Breast epithelium (tissue), 4 donors: Measurements from ENCODE around the gene ZNF622. TPM values are rescaled to one million over a fixed set of nuclear protein-coding genes. Genes with fewer than 3 reads are reported as not detected.
"Not testable (repeated sequence)": the region's sequence is repeated elsewhere in the genome, so short reads cannot be mapped to it uniquely, and the experiment has no call there.

Source experiments
- DNase-seq, 2 donors: peaks; one replicate each; pipeline ENCODE4 v3.0.0-alpha.2; 2019; ENCODE audit warnings: low spot score in 2 of 2
- H3K27ac ChIP-seq, 2 donors: fragments of 200-600 bp; sonication (generic) in 1 of 2; one replicate each; pipeline ENCODE4 v1.5.1; 2016 to 2019; ENCODE audit warnings: mild to moderate bottlenecking in 1 of 2
- H3K27me3 ChIP-seq, 2 donors: fragments of 200-600 bp; sonication (generic) in 1 of 2; one replicate each; pipeline versions ENCODE4 v1.5.1 to v1.6.0; 2017 to 2019; ENCODE audit warnings: control low read depth in 1 of 2, mild to moderate bottlenecking in 1 of 2
- H3K36me3 ChIP-seq: fragments of 200-600 bp; one replicate; pipeline ENCODE4 v1.5.1; 2019
- H3K4me1 ChIP-seq, 2 donors: fragments of 200-600 bp; sonication (generic); one replicate each; pipeline ENCODE4 v1.5.1; 2016 to 2019; ENCODE audit warnings: control low read depth in 1 of 2
- H3K4me3 ChIP-seq, 3 donors: fragments of 200-600 bp; sonication (generic); 1 replicate in 2 of 3; 2 replicates in 1 of 3; pipeline ENCODE4 v1.5.1; 2016 to 2019; ENCODE audit warnings: mild to moderate bottlenecking in 3 of 3, moderate library complexity in 2 of 3
- H3K9me3 ChIP-seq, 2 donors: fragments of 200-600 bp; sonication (generic) in 1 of 2; one replicate each; pipeline ENCODE4 v1.5.1; 2016 to 2019; ENCODE audit warnings: control low read depth in 1 of 2
- CTCF ChIP-seq, 3 donors: fragments of 450-650 bp; IDR thresholded peaks; one replicate each; pipeline ENCODE4 v1.5.1; 2016 to 2017; ENCODE audit warnings: antibody characterized with exemption in 3 of 3, mild to moderate bottlenecking in 3 of 3, moderate library complexity in 3 of 3
- POLR2A ChIP-seq: fragments of 450-650 bp; IDR thresholded peaks from one replicate; pipeline ENCODE4 v1.6.1; 2016; ENCODE audit warnings: antibody characterized with exemption, mild to moderate bottlenecking, moderate library complexity
- POLR2AphosphoS5 ChIP-seq, 3 donors: sonication (generic); formaldehyde crosslinking; IDR thresholded peaks; one replicate each; pipeline ENCODE4 v1.6.1; 2017; ENCODE audit warnings: antibody characterized with exemption in 3 of 3
- intact Hi-C: fragments of 100-400 bp; cut with DNase I; formaldehyde crosslinking; loops from one replicate; pipeline ENCODE4 v1.15.1; 2023; ENCODE audit warnings: low total_unique reads
- total RNA-seq, 3 donors: library from RNA; depleted of rRNA; stranded (reverse); fragments of >200 nt; gene quantifications; one replicate each; pipeline ENCODE4 v1.1.0, GENCODE V29; 2016

ZNF622 gene
- total RNA-seq, 3 donors from 2014 or later, result 27.9 to 37.6 (median 31.3) TPM

- Histone ChIP-seq H3K36me3 (no peaks in the 10 kb centered on the region), H3K27ac (no peak overlapping the region), H3K27me3 (no peaks in the 10 kb centered on the region), H3K4me3 (no peak overlapping the region), H3K4me1 (no peaks in the 10 kb centered on the region), H3K9me3 (no peaks in the 10 kb centered on the region)
- intact Hi-C loops, result no loop called here
- no peak for TF ChIP-seq CTCF (IDR thresholded peaks at IDR 0.05)
- DNase-seq, result no peak
These were observed 18.6 kb downstream of the ZNF622 start for GRCh38 chr5:16446993-16447392.

- Histone ChIP-seq H3K4me3 (no peak overlapping the region), H3K27me3 (no peaks in the 10 kb centered on the region), H3K27ac (no peak overlapping the region), H3K36me3 (no peaks in the 10 kb centered on the region), H3K9me3 (no peaks in the 10 kb centered on the region), H3K4me1 (no peaks in the 10 kb centered on the region)
- no peak for DNase-seq
- intact Hi-C loops, result no loop called here
- TF ChIP-seq POLR2A (no peak), CTCF (IDR thresholded peaks at IDR 0.05) (no peak), POLR2AphosphoS5 (IDR thresholded peaks at IDR 0.05) (no peak)
These were observed 27.6 kb downstream of the ZNF622 start for GRCh38 chr5:16437977-16438376.

- H3K4me3 ChIP-seq, H3K27ac ChIP-seq, DNase-seq, H3K36me3 ChIP-seq, H3K4me1 ChIP-seq, H3K27me3 ChIP-seq, H3K9me3 ChIP-seq, intact Hi-C loops: not testable (repeated sequence)
These were observed 29.4 kb downstream of the ZNF622 start for GRCh38 chr5:16436065-16436682.

GRCh38 chr5:16431490-16431889, 34.1 kb downstream of the ZNF622 start:
- Histone ChIP-seq H3K27ac (no peak overlapping the region), H3K9me3 (no peaks in the 10 kb centered on the region), H3K27me3 (peaks cover 0 to under 1% of the 10 kb centered on the region in 2 donors)

GRCh38 chr5:16430349-16431089, 35.1 kb downstream of the ZNF622 start:
- no peak overlapping the region for H3K27ac ChIP-seq
- intact Hi-C loops, result no loop called here

More at GRCh38 chr5:16431490-16431889, 34.1 kb downstream of the ZNF622 start:
- H3K36me3 ChIP-seq, result no peaks in the 10 kb centered on the region
- TF ChIP-seq POLR2AphosphoS5 (IDR thresholded peaks at IDR 0.05) (no peak), CTCF (IDR thresholded peaks at IDR 0.05) (no peak), POLR2A (no peak)
- no peaks in the 10 kb centered on the region for H3K4me1 ChIP-seq
- DNase-seq, result no peak
- intact Hi-C loops, result no loop called here
- no peak overlapping the region for H3K4me3 ChIP-seq

More at GRCh38 chr5:16430349-16431089, 35.1 kb downstream of the ZNF622 start:
- no peaks in the 10 kb centered on the region for H3K4me1 ChIP-seq
- no peak for DNase-seq
- H3K36me3 ChIP-seq, result no peaks in the 10 kb centered on the region
- H3K4me3 ChIP-seq, result no peak overlapping the region
- peaks cover 0 to 6% of the 10 kb centered on the region in 2 donors for H3K27me3 ChIP-seq
- TF ChIP-seq POLR2AphosphoS5 (IDR thresholded peaks at IDR 0.05) (no peak), CTCF (IDR thresholded peaks at IDR 0.05) (no peak), POLR2A (no peak)
- H3K9me3 ChIP-seq, result no peaks in the 10 kb centered on the region
